Measurements from ENCODE around the gene OR52M1. TPM values are rescaled to one million over a fixed set of nuclear protein-coding genes. Genes with fewer than 3 reads are reported as not detected.
A peak's percentile ranks its signal among the peaks of the same experiment; 100 is the strongest.

Gene OR52M1
- polyA plus RNA-seq, 1 donor (not counting 4 experiments of a cell fraction or from before 2014, with no cell fraction given) = not detected

DNA sequence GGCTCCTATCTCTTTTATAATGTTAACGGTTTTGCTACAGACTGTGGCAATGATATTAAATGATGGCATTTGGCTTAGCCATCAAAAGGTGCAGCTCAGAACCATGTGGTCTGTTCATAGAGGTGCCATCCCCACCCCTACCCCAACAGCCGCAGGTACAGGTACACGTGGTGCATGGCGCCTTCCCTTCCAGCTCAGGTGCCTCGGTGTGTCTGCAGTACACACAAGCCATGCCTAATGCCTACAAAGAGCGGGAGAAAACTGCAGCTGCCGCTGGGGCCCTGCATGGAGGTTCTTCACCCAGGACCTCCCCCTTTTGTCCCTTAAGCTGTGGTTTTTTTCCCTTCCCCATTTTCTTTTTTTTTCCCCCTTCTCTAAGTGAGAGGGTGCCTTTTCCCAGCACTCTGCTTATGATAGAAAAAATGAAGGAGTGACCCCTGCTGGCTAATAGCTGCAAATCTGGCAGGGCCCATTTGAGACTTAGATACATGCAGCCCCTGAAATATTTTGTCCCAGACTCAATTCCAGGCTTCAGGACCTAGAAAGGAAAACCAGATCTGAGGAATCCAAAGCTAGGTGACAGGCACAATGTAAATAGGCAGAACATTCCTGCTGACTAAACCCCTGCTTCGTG is 6.5 kb downstream of the OR52M1 start:
- dilution Hi-C loops (cut with MboI; ENCODE audit: extremely low pct_ligation_motif_present, low sequenced_read_pairs) = loop anchor here (25.0 kb wide), 1 partner anchor 364 kb away; no protein-coding TSS in a partner anchor
- Histone ChIP-seq H3K9me3 (ENCODE audit: control insufficient read depth, low read depth, low read length) (no peaks in the 10 kb centered on the region), H3K27me3 (ENCODE audit: control insufficient read depth, extremely low read depth, insufficient read depth, low read length) (no peaks in the 10 kb centered on the region), H4K20me1 (ENCODE audit: control insufficient read depth, extremely low read depth, insufficient read depth, low read length) (no peaks in the 10 kb centered on the region), H3K4me3 (ENCODE audit: control insufficient read depth in 2 of 3, extremely low read depth in 1 of 3, insufficient read depth in 2 of 3, low read depth in 1 of 3, low read length in 3 of 3) (no peak overlapping the region), H3K4me2 (ENCODE audit: control insufficient read depth, extremely low read depth, insufficient read depth, low read depth, low read length) (no peak overlapping the region), H2AFZ (ENCODE audit: control insufficient read depth, low read length) (no peak overlapping the region), H3K9me1 (ENCODE audit: control insufficient read depth, extremely low read depth, insufficient read depth, low read length) (no peaks in the 10 kb centered on the region), H3K36me3 (ENCODE audit: control insufficient read depth in 2 of 2, extremely low read depth in 1 of 2, insufficient read depth in 2 of 2, low read length in 2 of 2) (no peaks in the 10 kb centered on the region), H3K79me2 (ENCODE audit: control insufficient read depth, insufficient read depth, low read length) (no peaks in the 10 kb centered on the region), H3K27ac (ENCODE audit: control insufficient read depth, insufficient read depth, low read length) (no peak overlapping the region), H3K9ac (ENCODE audit: control insufficient read depth, extremely low read depth, insufficient read depth, low read length) (no peak overlapping the region), H3K4me1 (ENCODE audit: control insufficient read depth, extremely low read depth, insufficient read depth, low read length) (no peaks in the 10 kb centered on the region)
- DNase-seq (ENCODE audit: low read depth, low spot score) (no peak), FAIRE-seq (no peak)
- TF ChIP-seq EZH2 (IDR thresholded peaks at IDR 0.05; ENCODE audit: low read length) = no peak
- TF ChIP-seq, protein P1, sequence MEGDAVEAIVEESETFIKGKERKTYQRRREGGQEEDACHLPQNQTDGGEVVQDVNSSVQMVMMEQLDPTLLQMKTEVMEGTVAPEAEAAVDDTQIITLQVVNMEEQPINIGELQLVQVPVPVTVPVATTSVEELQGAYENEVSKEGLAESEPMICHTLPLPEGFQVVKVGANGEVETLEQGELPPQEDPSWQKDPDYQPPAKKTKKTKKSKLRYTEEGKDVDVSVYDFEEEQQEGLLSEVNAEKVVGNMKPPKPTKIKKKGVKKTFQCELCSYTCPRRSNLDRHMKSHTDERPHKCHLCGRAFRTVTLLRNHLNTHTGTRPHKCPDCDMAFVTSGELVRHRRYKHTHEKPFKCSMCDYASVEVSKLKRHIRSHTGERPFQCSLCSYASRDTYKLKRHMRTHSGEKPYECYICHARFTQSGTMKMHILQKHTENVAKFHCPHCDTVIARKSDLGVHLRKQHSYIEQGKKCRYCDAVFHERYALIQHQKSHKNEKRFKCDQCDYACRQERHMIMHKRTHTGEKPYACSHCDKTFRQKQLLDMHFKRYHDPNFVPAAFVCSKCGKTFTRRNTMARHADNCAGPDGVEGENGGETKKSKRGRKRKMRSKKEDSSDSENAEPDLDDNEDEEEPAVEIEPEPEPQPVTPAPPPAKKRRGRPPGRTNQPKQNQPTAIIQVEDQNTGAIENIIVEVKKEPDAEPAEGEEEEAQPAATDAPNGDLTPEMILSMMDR (optimal IDR thresholded peaks at IDR 0.05 in 1 of 3, IDR thresholded peaks at IDR 0.05 in 1 of 3, conservative IDR thresholded peaks at IDR 0.05 in 1 of 3; ENCODE audit: extremely low read depth in 1 of 3, insufficient read depth in 2 of 3, low read length in 3 of 3) = peak; percentile 32 to 47 (median 38)

DNA sequence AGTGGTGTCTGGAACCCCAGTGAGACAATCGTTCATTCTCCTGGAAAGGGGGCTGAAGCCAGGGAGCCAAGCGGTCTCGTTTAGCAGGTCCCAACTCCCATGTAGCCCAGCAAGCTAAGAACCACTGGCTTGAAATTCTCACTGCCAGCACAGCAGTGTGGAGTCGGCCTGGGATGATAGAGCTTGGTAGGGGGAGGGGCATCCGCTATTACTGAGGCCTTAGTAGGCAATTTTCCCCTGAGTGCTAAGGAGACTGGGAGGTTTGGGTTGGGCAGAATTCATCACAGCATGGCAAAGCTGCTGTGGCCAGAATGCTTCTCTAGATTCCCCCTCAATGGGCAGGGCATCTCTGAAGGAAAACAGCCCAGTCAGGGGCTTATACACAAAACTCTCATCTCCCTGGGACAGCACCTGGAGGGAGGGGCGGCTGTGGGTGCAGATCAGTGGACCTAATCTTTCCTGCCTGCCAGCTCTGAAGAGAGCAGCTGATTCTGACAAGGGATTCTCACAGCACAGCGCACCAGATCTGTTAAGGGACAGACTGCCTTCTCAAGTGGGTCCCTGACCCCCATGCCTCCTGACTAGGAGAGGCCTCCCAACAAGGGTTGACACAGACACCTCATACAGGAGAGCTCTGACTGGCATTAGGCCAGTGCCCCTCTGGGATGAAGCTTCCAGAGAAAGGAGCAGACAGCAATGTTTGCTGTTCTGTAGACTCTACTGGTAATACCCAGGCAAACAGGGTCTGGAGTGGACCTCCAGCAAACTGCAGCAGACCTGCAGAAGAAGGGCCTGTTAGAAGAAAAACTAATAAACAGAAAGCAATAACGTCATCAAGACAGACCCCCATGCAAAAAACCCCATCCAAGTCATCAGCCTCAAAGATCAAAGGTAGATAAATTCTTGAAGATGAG is 14.8 kb downstream of the OR52M1 start:
- H3K79me2 ChIP-seq (ENCODE audit: control insufficient read depth, insufficient read depth, low read length) = no peaks in the 10 kb centered on the region
- dilution Hi-C loops (cut with MboI; ENCODE audit: extremely low pct_ligation_motif_present, low sequenced_read_pairs) = loop anchor here (25.0 kb wide), 1 partner anchor 372 kb away; no protein-coding TSS in a partner anchor
- TF ChIP-seq, protein P1 (optimal IDR thresholded peaks at IDR 0.05 in 1 of 3, IDR thresholded peaks at IDR 0.05 in 1 of 3, conservative IDR thresholded peaks at IDR 0.05 in 1 of 3; ENCODE audit: extremely low read depth in 1 of 3, insufficient read depth in 2 of 3, low read length in 3 of 3) = no peak
- TF ChIP-seq EZH2 (IDR thresholded peaks at IDR 0.05; ENCODE audit: low read length) = no peak
- H2AFZ ChIP-seq (ENCODE audit: control insufficient read depth, low read length) = no peak overlapping the region
- no peak for FAIRE-seq
- H3K4me2 ChIP-seq (ENCODE audit: control insufficient read depth, extremely low read depth, insufficient read depth, low read depth, low read length) = no peak overlapping the region
- no peak for DNase-seq (ENCODE audit: low read depth, low spot score)
- H3K4me1 ChIP-seq (ENCODE audit: control insufficient read depth, extremely low read depth, insufficient read depth, low read length) = no peaks in the 10 kb centered on the region
- no peaks in the 10 kb centered on the region for H3K27me3 ChIP-seq (ENCODE audit: control insufficient read depth, extremely low read depth, insufficient read depth, low read length)
- H3K36me3 ChIP-seq (ENCODE audit: control insufficient read depth in 2 of 2, extremely low read depth in 1 of 2, insufficient read depth in 2 of 2, low read length in 2 of 2) = no peaks in the 10 kb centered on the region
- H3K4me3 ChIP-seq (ENCODE audit: control insufficient read depth in 2 of 3, extremely low read depth in 1 of 3, insufficient read depth in 2 of 3, low read depth in 1 of 3, low read length in 3 of 3) = no peak overlapping the region
- no peak overlapping the region for H3K27ac ChIP-seq (ENCODE audit: control insufficient read depth, insufficient read depth, low read length)
- H3K9me1 ChIP-seq (ENCODE audit: control insufficient read depth, extremely low read depth, insufficient read depth, low read length) = no peaks in the 10 kb centered on the region
- H3K9ac ChIP-seq (ENCODE audit: control insufficient read depth, extremely low read depth, insufficient read depth, low read length) = no peak overlapping the region
- H4K20me1 ChIP-seq (ENCODE audit: control insufficient read depth, extremely low read depth, insufficient read depth, low read length) = no peaks in the 10 kb centered on the region
- H3K9me3 ChIP-seq (ENCODE audit: control insufficient read depth, low read depth, low read length) = no peaks in the 10 kb centered on the region
